T follicular helper cell (primary cell): ENCODE results near the gene TSTD1.
A peak's percentile ranks its signal among the peaks of the same experiment; 100 is the strongest.
"Not testable (repeated sequence)": the region's sequence is repeated elsewhere in the genome, so short reads cannot be mapped to it uniquely, and the experiment has no call there.

ENCODE experiments used
- DNase-seq: peaks from one replicate; pipeline ENCODE4 v3.0.0-alpha.2; 2020; ENCODE audit warnings: low read depth

The TSTD1 gene

GRCh38 chr1:161037661-161038522, 872 bp downstream of the TSTD1 start:
- no peak for DNase-seq

- no peak for DNase-seq
Measured at GRCh38 chr1:161033751-161034150, 5.0 kb downstream of the TSTD1 start.

GRCh38 chr1:161032409-161032808, 6.4 kb downstream of the TSTD1 start:
- no peak for DNase-seq

- DNase-seq: no peak
Measured at GRCh38 chr1:161031874-161032273, 6.9 kb downstream of the TSTD1 start.

DNA sequence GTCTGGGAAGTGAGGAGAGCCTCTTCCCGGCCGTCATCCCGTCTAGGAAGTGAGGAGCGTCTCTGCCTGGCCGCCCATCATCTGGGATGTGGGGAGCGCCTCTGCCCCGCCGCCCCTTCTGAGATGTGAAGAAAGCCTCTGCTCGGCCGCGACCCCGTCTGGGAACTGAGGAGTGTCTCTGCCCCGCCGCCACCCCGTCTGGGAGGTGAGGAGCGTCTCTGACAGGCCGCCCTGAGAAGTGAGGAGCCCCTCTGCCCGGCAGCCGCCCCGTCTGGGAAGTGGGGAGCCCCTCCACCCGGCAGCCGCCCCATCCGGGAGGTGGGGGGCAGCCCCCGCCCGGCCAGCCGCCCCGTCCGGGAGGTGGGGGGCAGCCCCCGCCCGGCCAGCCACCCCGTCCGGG, 9.3 kb downstream of the TSTD1 start:
- not testable (repeated sequence) for DNase-seq

- DNase-seq: not testable (repeated sequence)
Measured at GRCh38 chr1:161026954-161027353, 11.8 kb downstream of the TSTD1 start.

DNA sequence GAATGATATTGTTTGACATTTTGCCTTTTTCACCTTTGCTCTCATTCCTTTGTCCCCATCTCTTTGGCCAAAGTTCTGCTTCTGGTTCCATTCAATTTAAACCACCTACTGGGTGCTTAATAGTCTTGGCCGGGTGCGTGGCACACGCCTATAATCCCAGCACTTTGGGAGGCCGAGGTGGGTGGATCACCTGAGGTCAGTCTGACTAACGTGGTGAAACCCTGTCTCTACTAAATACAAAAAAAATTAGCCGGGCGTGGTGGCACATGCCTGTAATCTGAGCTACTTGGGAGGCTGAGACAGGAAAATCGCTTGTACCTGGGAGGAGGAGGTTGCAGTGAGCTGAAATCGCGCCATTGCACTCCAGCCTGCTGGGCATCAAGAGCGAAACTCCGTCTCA, 16.3 kb downstream of the TSTD1 start:
- not testable (repeated sequence) for DNase-seq

GRCh38 chr1:161021970-161022353, 16.8 kb downstream of the TSTD1 start:
- no peak for DNase-seq

- peak; percentile 90 for DNase-seq
Measured at GRCh38 chr1:161021165-161021969, 17.4 kb downstream of the TSTD1 start.

GRCh38 chr1:161020509-161021164, 18.1 kb downstream of the TSTD1 start, which contains the start of gene F11R:
TSS of gene F11R (minus strand) at chr1:161021152. CDS start at chr1:161021073, 79 bp downstream.
- no peak for DNase-seq

DNA sequence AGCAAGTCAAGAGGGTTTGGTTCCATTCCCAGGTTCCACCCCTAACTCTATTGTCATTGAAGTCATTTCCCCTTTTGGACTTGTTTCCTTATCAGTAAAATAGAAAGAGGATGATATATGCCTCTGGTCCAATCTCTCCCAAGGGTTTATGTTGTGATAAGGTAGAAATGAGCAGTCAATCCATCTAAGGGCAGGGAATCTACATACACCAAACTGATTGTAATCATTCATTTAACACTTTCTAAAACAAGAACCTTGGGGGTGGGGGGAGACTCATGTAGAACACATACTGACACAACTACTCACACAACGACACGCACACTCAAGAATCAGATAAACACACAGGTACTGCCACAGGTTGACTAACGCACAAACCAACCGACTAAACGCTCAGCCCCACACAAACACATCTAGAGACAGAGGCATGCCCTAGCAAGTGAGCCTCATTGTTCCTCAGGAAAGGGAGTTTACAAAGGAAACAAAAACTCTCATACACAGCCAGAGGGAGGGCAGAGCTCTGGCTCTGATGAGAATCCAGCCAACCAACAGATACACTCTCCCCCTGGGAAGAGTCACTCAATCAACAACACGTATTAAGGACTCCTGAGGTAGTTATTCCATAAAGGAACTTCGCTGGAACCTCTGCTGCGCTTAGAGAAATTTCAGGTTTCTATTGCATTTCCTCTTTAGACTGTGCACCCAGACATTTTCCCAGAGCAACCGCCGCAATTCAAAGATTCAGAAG, 18.8 kb downstream of the TSTD1 start:
- no peak for DNase-seq

DNA sequence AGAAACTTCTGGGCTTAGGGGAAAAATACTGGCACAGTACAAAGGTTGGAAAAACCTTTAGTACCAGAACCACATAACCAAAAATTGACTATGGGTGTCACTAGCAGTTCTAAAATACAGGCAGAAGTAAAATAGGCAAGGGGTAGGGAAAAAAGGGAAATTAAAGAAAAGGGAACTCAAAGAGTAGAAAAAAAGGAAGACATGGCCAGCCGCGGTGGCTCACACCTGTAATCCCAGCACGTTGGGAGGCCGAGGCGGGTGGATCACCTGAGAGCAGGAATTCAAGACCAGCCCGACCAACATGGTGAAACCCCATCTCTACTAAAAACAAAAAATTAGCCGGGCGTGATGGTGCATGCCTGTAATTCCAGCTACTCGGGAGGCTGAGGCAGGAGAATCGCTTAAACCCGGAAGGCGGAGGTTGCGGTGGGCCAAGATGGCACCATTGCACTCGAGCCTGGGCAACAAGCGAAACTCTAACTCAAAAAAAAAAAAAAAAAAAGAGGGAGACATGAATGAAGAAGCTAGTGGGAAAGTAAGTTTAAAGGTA, 19.6 kb downstream of the TSTD1 start:
- not testable (repeated sequence) for DNase-seq

DNA sequence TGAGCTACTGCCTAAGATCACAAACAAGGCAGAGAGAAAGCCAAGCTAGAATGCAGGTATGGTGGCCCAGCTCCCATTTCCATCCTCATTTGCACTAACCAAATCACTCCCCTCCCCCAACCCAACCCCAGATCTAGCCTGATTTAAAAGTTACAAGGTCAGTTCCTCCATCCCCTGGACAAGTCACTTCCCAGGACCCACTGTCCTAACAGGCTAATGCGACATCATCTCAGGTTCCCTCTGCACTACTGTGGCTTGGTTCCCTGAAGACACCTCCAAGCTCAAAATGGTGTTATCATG, 20.2 kb downstream of the TSTD1 start:
- DNase-seq: no peak

DNA sequence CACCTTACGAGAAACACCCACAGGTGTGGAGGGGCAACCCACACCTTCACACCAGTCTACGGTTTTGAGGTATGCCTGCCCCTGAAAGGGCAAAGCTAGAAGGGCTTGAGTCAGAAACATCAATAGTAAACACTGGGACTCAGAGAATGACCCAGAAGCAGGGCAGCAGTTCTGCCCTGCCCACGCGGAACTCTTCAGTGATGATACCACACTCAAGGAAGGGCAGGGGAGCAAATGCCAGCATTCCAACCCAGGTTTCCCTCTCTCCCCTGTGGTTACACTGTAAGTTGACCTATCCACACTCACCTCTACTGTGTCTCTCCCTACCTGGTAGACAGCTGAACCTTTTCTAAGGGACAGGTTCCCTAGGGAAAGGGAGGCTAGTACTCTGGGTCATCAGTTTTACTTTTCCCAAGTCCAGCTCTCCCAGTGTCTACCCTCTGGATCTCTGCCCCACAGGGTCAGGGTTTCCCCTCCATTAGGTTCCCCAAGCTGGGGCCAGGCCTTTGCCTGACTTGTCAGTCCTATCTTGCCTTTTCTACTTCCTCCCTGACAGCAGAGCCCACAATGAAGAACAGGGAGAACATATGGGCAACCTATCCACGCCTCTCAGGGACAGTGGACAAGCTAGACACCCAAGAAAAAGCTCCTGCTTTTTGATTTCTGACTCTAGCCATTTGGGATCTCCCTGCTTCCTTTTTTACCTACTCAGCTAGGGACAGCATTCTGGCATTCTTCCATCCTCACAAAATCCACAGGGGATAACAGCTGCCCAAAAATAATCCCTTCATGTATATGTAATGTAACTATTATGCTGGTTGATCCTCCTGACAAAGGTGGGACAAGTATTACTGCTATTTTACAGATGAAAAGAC, 20.8 kb downstream of the TSTD1 start:
- DNase-seq: no peak

DNA sequence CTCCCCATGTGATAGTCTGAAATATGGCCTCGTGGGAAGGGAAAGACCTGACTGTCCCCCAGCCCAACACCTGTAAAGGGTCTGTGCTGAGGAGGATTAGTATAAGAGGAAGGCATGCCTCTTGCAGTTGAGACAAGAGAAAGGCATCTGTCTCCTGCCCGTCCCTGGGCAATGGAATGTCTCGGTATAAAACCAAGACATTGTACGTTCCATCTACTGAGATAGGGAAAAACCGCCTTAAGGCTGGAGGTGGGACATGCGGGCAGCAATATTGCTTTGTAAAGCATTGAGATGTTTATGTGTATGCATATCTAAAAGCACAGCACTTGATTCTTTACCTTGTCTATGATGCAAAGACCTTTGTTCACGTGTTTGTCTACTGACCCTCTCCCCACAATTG, 21.6 kb downstream of the TSTD1 start:
- DNase-seq: not testable (repeated sequence)

- not testable (repeated sequence) for DNase-seq
Measured at GRCh38 chr1:161016683-161017082, 22.1 kb downstream of the TSTD1 start.

DNA sequence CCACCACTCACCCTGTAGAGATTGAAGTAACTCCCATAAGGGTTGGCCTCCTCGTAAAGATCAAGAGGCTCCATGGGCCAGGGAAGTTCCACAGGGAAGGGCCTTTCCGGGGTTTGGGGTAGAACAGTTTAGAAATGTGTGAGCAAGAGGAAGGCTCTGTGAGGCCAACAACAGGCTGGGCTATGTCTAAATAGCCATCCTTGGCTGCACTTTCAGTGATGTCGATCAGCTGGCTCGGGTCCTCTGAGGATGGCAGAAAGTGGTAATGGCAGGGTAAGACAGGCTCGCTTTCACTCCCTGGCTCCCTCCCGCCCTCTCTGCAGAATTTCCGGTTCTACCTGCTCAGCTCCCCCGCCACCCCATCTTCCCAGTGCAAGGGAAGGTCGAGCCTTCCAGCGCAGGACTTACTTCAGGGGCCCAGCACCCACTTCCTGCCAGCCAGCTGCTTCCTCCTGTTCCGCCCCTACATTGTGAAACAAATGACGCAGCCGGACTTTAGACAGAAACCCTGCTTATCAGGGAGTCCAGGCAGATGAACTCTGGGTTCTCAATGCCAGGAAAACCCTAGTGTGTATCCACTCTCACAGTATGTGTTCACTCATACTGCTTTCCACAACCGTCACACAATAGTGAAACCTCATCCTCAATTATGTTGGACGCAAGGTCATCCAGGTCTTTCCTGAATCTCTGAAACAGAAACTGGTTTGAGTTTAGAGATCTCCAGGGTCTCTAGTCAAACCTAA, 25.1 kb downstream of the TSTD1 start:
- peak; percentile 26 for DNase-seq

- no peak for DNase-seq
Measured at GRCh38 chr1:161013131-161013487, 25.7 kb downstream of the TSTD1 start.

DNA sequence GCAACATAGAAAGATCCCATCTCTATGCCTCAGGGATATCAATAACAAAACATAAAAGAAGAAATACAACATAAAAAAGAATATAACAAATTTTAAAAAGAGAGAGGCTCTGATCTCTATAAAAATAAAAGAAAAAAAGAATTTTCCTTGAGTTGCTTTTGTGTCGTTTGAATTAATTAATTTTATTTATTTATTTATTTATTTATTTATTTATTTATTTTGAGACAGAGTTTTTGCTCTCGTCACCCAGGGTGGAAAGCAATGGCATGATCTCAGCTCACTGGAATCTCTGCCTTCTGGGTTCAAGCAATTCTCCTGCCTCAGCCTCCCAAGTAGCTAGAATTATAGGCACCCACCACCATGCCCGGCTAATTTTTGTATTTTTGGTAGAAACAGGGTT, 26.3 kb downstream of the TSTD1 start:
- DNase-seq: no peak
